GM12874 (cell line): Measurements from ENCODE around the gene ALB.

ENCODE experiments used
- TF ChIP-seq, protein P1 (sequence below): IDR thresholded peaks from 2 replicates; pipeline ENCODE4 v1.5.1; 2011; ENCODE audit warnings: low read depth, mild to moderate bottlenecking, control low read depth, low read length, moderate library complexity; ENCODE audit not compliant: insufficient read depth

Gene ALB

DNA sequence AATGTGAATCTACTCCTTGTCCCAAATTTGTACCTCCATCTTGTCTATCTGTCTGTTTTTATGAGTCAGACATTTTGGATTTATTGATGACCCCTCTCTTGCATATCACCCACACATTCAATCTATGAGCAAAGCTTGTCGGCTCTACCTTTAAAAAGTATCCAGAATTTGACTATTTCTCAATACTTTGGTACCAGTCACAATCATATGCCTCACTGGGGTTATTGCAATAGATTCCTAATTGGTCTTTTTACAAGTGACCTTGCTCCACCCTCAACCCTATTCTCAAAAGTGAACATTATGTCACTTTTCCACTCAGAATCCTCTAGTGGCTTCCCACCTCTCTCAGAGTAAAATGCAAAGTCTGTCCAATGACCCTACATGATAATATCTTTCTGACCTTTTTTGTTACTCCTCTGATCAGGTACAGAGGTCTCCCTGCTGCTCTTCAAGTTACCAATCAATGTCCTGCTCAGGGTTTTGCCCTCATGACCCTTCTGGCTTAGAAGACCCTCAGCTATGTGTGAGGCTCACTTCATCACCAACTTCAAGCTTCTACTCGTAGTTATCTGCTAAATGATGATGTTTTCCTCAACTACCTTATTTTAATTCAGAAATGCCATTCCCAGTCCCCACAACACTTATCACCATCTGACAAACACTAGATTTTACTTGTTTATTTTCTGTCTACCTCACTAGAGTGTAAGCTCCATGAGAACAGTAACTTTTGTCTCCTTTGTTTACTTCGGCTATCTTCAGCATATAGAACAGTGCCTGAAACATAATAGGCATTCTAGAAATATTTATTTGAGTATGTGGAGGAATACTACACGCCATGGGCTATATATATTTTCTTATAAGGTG lies 54.3 kb downstream of the ALB start:
- TF ChIP-seq, protein P1, sequence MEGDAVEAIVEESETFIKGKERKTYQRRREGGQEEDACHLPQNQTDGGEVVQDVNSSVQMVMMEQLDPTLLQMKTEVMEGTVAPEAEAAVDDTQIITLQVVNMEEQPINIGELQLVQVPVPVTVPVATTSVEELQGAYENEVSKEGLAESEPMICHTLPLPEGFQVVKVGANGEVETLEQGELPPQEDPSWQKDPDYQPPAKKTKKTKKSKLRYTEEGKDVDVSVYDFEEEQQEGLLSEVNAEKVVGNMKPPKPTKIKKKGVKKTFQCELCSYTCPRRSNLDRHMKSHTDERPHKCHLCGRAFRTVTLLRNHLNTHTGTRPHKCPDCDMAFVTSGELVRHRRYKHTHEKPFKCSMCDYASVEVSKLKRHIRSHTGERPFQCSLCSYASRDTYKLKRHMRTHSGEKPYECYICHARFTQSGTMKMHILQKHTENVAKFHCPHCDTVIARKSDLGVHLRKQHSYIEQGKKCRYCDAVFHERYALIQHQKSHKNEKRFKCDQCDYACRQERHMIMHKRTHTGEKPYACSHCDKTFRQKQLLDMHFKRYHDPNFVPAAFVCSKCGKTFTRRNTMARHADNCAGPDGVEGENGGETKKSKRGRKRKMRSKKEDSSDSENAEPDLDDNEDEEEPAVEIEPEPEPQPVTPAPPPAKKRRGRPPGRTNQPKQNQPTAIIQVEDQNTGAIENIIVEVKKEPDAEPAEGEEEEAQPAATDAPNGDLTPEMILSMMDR, result no peak

- TF ChIP-seq, protein P1, result no peak
Observed at GRCh38 chr4:73459048-73459421, 54.9 kb downstream of the ALB start.

DNA sequence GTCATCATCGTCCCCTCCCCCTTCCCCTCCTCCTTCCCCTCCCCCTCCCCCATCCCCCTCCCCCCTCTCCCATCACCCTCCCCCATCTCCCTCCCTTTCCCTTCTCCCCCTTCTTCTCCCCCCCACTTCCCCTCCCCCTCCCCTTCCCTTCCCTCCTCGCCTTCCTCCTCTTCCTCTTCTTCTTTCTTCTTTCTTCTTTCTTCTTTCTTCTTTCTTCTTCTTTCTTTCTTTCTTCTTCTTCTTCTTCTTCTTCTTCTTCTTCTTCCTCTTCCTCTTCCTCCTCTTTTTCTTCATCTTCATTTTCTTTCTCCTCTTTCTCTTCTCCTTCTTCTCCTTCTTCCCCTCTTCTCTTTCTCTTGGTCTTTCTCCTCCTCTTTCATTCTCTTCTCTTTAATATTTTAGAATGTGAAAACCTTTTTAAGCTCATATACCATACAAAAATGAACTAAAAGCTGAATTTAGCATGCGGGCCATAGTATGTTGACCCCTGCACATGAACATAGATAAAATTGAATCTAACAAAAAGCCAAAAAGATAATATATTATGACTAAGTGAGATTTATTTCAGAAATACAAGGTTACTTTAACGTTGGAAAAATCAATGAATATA lies 56.9 kb downstream of the ALB start:
- TF ChIP-seq, protein P1, result no peak

DNA sequence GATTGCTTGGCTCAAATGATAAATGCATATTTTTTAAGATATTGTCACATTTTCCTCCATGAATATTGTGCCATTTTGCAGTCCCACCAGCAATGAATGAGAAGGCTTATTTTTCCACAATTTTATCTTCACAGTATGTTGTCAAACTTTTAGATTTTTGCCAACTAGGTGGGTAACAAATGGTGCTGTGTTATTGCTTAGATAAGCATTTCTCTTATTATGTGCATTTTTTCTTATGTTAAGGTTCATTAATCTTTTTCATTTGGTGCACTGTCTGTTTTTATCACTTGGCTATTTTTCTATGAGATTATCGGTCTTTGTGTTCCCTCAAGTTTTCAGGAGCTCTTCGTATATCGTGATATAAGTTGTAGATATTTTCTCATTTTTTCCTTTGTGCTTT lies 64.1 kb downstream of the ALB start:
- TF ChIP-seq, protein P1, result no peak

- TF ChIP-seq, protein P1, result no peak
Observed at GRCh38 chr4:73470728-73471127, 66.6 kb downstream of the ALB start.
